SH-SY5Y (cell line): ENCODE measurements around the gene OR12D2.

ENCODE experiments used
- GATA2 ChIP-seq: IDR thresholded peaks from 2 replicates; pipeline ENCODE4 v1.6.1; 2011; ENCODE audit warnings: mild to moderate bottlenecking, low read depth, low read length
- GATA3 ChIP-seq: IDR thresholded peaks from 2 replicates; pipeline ENCODE4 v1.6.1; 2011; ENCODE audit warnings: low read depth, mild to moderate bottlenecking, low read length, moderate library complexity

DNA sequence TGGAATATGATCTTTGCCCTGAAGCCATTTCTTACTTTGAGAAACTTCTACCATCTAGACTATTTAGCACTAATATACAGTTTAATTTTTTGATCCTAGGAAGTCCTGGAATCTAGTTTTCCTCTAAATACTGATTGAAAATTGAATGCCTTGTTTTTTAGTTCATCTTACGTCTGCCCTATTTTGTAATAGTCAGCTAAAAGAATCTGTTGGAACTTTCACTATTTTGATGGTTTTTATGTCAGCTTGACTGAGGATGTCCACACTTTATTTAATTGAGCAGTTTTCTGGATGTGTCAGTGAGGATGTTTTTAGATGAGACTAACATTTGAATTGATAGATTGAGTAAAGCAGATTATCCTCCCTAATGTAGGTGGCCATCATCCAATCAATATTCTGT lies 8.4 kb downstream of the OR12D2 start:
- TF ChIP-seq GATA3 (no peak), GATA2 (no peak)
